H9 (cell line): Measurements from ENCODE around the gene OSBPL8. TPM values are rescaled to one million over a fixed set of nuclear protein-coding genes. Genes with fewer than 3 reads are reported as not detected.

Experiments
- DNase-seq: peaks from one replicate; pipeline ENCODE4 v3.0.0-alpha.2; 2017
- H2AFZ ChIP-seq: one replicate; pipeline ENCODE4 v1.6.1; 2013; ENCODE audit warnings: mild to moderate bottlenecking, low read length, control low read depth, moderate library complexity
- H2AK5ac ChIP-seq: 2 replicates; pipeline ENCODE4 v1.6.1; 2013; ENCODE audit warnings: low read length, control low read depth, mixed read lengths; ENCODE audit not compliant: insufficient read length
- H2BK120ac ChIP-seq: one replicate; pipeline ENCODE4 v1.6.1; 2013; ENCODE audit warnings: low read depth, mild to moderate bottlenecking, low read length, control low read depth, inconsistent platforms; ENCODE audit not compliant: poor library complexity, severe bottlenecking
- H2BK12ac ChIP-seq: 2 replicates; pipeline ENCODE4 v1.6.1; 2013; ENCODE audit warnings: low read length, control low read depth, mixed read lengths, low read depth; ENCODE audit not compliant: insufficient read length
- H2BK15ac ChIP-seq: 2 replicates; pipeline ENCODE4 v1.6.1; 2013; ENCODE audit warnings: low read depth, low read length, control low read depth
- H2BK20ac ChIP-seq: one replicate; pipeline ENCODE4 v1.6.1; 2013; ENCODE audit warnings: low read depth, mild to moderate bottlenecking, low read length, control low read depth, inconsistent platforms; ENCODE audit not compliant: poor library complexity, severe bottlenecking
- H2BK5ac ChIP-seq: 2 replicates; pipeline ENCODE4 v1.6.1; 2013; ENCODE audit warnings: low read length, control low read depth, mixed read lengths; ENCODE audit not compliant: insufficient read length
- H3K14ac ChIP-seq: 2 replicates; pipeline ENCODE4 v1.6.1; 2013; ENCODE audit warnings: low read length, control low read depth; ENCODE audit not compliant: insufficient read depth
- H3K18ac ChIP-seq: 2 replicates; pipeline ENCODE4 v1.6.1; 2013; ENCODE audit warnings: low read depth, mild to moderate bottlenecking, mixed read lengths, low read length, control low read depth; ENCODE audit not compliant: insufficient read length
- H3K23ac ChIP-seq: 2 replicates; pipeline ENCODE4 v1.6.1; 2013; ENCODE audit warnings: low read length, control low read depth, mixed read lengths, low read depth; ENCODE audit not compliant: insufficient read length
- H3K23me2 ChIP-seq: 2 replicates; pipeline ENCODE4 v1.6.1; 2013; ENCODE audit warnings: low read depth, mild to moderate bottlenecking, mixed read lengths, low read length, control low read depth; ENCODE audit not compliant: insufficient read length, poor library complexity, severe bottlenecking
- H3K27ac ChIP-seq: 2 replicates; pipeline ENCODE4 v1.5.1; 2013; ENCODE audit warnings: low read length, control low read depth, mixed read lengths, low read depth; ENCODE audit not compliant: insufficient read length
- H3K27me3 ChIP-seq: 2 replicates; pipeline ENCODE4 v1.6.1; 2013; ENCODE audit warnings: low read length, control low read depth, inconsistent platforms; ENCODE audit not compliant: insufficient read depth
- H3K4ac ChIP-seq: 2 replicates; pipeline ENCODE4 v1.6.1; 2013; ENCODE audit warnings: low read depth, mild to moderate bottlenecking, control low read depth, inconsistent platforms, low read length, moderate library complexity
- H3K4me1 ChIP-seq: 2 replicates; pipeline ENCODE4 v1.6.1; 2013; ENCODE audit warnings: low read length, control low read depth, inconsistent platforms; ENCODE audit not compliant: insufficient read depth
- H3K4me2 ChIP-seq: 2 replicates; pipeline ENCODE4 v1.6.1; 2013; ENCODE audit warnings: low read length, control low read depth, mixed read lengths; ENCODE audit not compliant: insufficient read length, insufficient read depth
- H3K56ac ChIP-seq: 2 replicates; pipeline ENCODE4 v1.6.1; 2013; ENCODE audit warnings: low read depth, mild to moderate bottlenecking, mixed read lengths, low read length, control low read depth; ENCODE audit not compliant: insufficient read length
- H3K79me1 ChIP-seq: 2 replicates; pipeline ENCODE4 v1.6.1; 2013; ENCODE audit warnings: low read depth, mild to moderate bottlenecking, moderate library complexity, low read length, control low read depth, inconsistent platforms; ENCODE audit not compliant: insufficient read depth, poor library complexity, severe bottlenecking
- H3K79me2 ChIP-seq: 2 replicates; pipeline ENCODE4 v1.6.1; 2013; ENCODE audit warnings: low read length, control low read depth, inconsistent platforms; ENCODE audit not compliant: insufficient read depth
- H3K9ac ChIP-seq: 2 replicates; pipeline ENCODE4 v1.6.1; 2013; ENCODE audit warnings: low read length, control low read depth, mixed read lengths; ENCODE audit not compliant: insufficient read length; ENCODE audit errors: extremely low read depth
- H3K9me3 ChIP-seq: one replicate; pipeline ENCODE4 v1.6.1; 2013; ENCODE audit warnings: low read depth, low read length, inconsistent platforms; ENCODE audit not compliant: control insufficient read depth
- H3T11ph ChIP-seq: one replicate; pipeline ENCODE4 v1.6.1; 2013; ENCODE audit warnings: mild to moderate bottlenecking, low read length, control low read depth, inconsistent platforms
- H4K20me1 ChIP-seq: one replicate; pipeline ENCODE4 v1.6.1; 2013; ENCODE audit not compliant: control insufficient read depth, insufficient read length, insufficient read depth
- H4K5ac ChIP-seq: 2 replicates; pipeline ENCODE4 v1.6.1; 2013; ENCODE audit warnings: low read depth, mild to moderate bottlenecking, mixed read lengths, low read length, control low read depth; ENCODE audit not compliant: insufficient read length
- H4K8ac ChIP-seq: replicated peaks from 2 replicates; pipeline ENCODE4 v1.6.1; 2013; ENCODE audit warnings: low read length, control low read depth, mixed read lengths, low read depth; ENCODE audit not compliant: insufficient read length
- H4K91ac ChIP-seq: 2 replicates; pipeline ENCODE4 v1.6.1; 2013; ENCODE audit warnings: low read depth, mild to moderate bottlenecking, moderate library complexity, mixed read lengths, low read length, control low read depth; ENCODE audit not compliant: insufficient read length
- H3K27ac Mint-ChIP-seq, 3 experiments: 2 replicates in 2 of 3; 3 replicates in 1 of 3; pipeline ENCODE4 v1.8.0; 2020 to 2021; ENCODE audit warnings: mixed read lengths in 3 of 3, mild to moderate bottlenecking in 1 of 3, moderate library complexity in 1 of 3
- H3K27me3 Mint-ChIP-seq: 2 replicates; pipeline ENCODE4 v1.8.0; 2021; ENCODE audit warnings: low read depth, mild to moderate bottlenecking, moderate library complexity, mixed read lengths
- H3K36me3 Mint-ChIP-seq, 3 experiments: 2 replicates in 2 of 3; 3 replicates in 1 of 3; pipeline ENCODE4 v1.8.0; 2020 to 2021; ENCODE audit warnings: low read depth in 3 of 3, mixed read lengths in 3 of 3; ENCODE audit not compliant: insufficient read depth in 1 of 3
- H3K4me1 Mint-ChIP-seq, 2 experiments: 2 replicates each; pipeline ENCODE4 v1.8.0; 2020; ENCODE audit warnings: mixed read lengths in 2 of 2
- H3K4me3 Mint-ChIP-seq, 2 experiments: 2 replicates in 1 of 2; 3 replicates in 1 of 2; pipeline ENCODE4 v1.8.0; 2020 to 2021; ENCODE audit warnings: mild to moderate bottlenecking in 2 of 2, mixed read lengths in 2 of 2, moderate library complexity in 1 of 2
- H3K9me3 Mint-ChIP-seq, 2 experiments: 2 replicates in 1 of 2; 3 replicates in 1 of 2; pipeline ENCODE4 v1.8.0; 2020; ENCODE audit warnings: mild to moderate bottlenecking in 2 of 2, mixed read lengths in 2 of 2, moderate library complexity in 1 of 2
- CTCF ChIP-seq: fragments of 200-600 bp; sonication (generic); conservative IDR thresholded peaks from 3 replicates; pipeline ENCODE4 v1.8.0; 2021; ENCODE audit warnings: antibody characterized with exemption, mild to moderate bottlenecking
- WGBS: extraction: QIAGEN DNeasy Blood & Tissue Kit; methylation state at CpG from one replicate; pipeline ENCODE4 v1.1.7; 2013; ENCODE audit warnings: missing lambda C conversion rate, low lambda C conversion rate, mixed read lengths; ENCODE audit not compliant: insufficient read length; ENCODE audit errors: extremely low coverage; 5-methylcytosine and 5-hydroxymethylcytosine counted together
- total RNA-seq: library from RNA; stranded (reverse); gene quantifications from 2 replicates; pipeline ENCODE4 v1.2.1, GENCODE V29; 2021

Gene OSBPL8
- total RNA-seq, 1 experiment from 2014 or later, result 61.2 TPM

- no peak overlapping the region for H2BK12ac ChIP-seq
- H3K56ac ChIP-seq, result no peak overlapping the region
- no peak overlapping the region for H3K4ac ChIP-seq
- no peak overlapping the region for H2BK120ac ChIP-seq
- no peak overlapping the region for H3K23ac ChIP-seq
- WGBS, result no CpG with 5 or more reads among the region's 5 CpGs
- Mint-ChIP-seq H3K36me3 (no peaks in the 10 kb centered on the region), H3K27ac (no peak overlapping the region), H3K27me3 (no peaks in the 10 kb centered on the region), H3K4me3 (no peak overlapping the region), H3K4me1 (peaks cover 3 to 4% of the 10 kb centered on the region in 2 experiments; a peak in 3 of 4 replicates), H3K9me3 (no peaks in the 10 kb centered on the region)
- no peak overlapping the region for H2AK5ac ChIP-seq
- H2AFZ ChIP-seq, result no peak overlapping the region
- no peaks in the 10 kb centered on the region for H4K20me1 ChIP-seq
- no peaks in the 10 kb centered on the region for H3K79me1 ChIP-seq
- no peak overlapping the region for H3K27ac ChIP-seq
- H3K4me2 ChIP-seq, result no peak overlapping the region
- no peak overlapping the region for H4K5ac ChIP-seq
- no peak overlapping the region for H3K14ac ChIP-seq
- H3K23me2 ChIP-seq, result no peaks in the 10 kb centered on the region
- H3K27me3 ChIP-seq, result no peaks in the 10 kb centered on the region
- H3T11ph ChIP-seq, result no peak overlapping the region
- no peak overlapping the region for H4K91ac ChIP-seq
- DNase-seq, result no peak
- TF ChIP-seq CTCF, result no peak
- no peaks in the 10 kb centered on the region for H3K9me3 ChIP-seq
- no peak overlapping the region for H4K8ac ChIP-seq
- H3K18ac ChIP-seq, result no peak overlapping the region
- no peak overlapping the region for H2BK20ac ChIP-seq
- H2BK5ac ChIP-seq, result no peak overlapping the region
- H3K9ac ChIP-seq, result no peak overlapping the region
- no peak overlapping the region for H2BK15ac ChIP-seq
- H3K79me2 ChIP-seq, result no peaks in the 10 kb centered on the region
- no peaks in the 10 kb centered on the region; the same call in 1 of the 2 replicates for H3K4me1 ChIP-seq
Measured at GRCh38 chr12:76457818-76458217, 101.8 kb downstream of the OSBPL8 start.
